HCT116 (cell line): Measurements from ENCODE around the gene NOC4L. TPM values are rescaled to one million over a fixed set of nuclear protein-coding genes. Genes with fewer than 3 reads are reported as not detected.

Experiments used
- ATAC-seq: fragments of 200-7000 bp; cut with Tn5 transposase; 2 replicates; pipeline ENCODE4 v1.9.1; 2020; ENCODE audit warnings: mild to moderate bottlenecking, moderate library complexity
- BruUV-seq: library from RNA; stranded (reverse); fragments of 400-500 nt; replicated peaks from 2 replicates; lab custom pipeline; 2021; lab: Mats Ljungman, UMichigan
- CTCF ChIA-PET: fragments of 300-600 bp; sonication (Branson Sonifier 250); formaldehyde crosslinking; loops from one replicate; lab custom pipeline; 2021; ENCODE audit warnings: antibody characterized with exemption; lab: Charles Lee
- POLR2A ChIA-PET: fragments of 300-600, 350-600 bp; sonication (Branson Sonifier 250); formaldehyde crosslinking; loops from one replicate; lab custom pipeline; 2021; ENCODE audit warnings: antibody characterized with exemption; lab: Charles Lee
- RAD21 ChIA-PET, 2 experiments: fragments of 300-600 bp; sonication (Branson Sonifier 250); formaldehyde crosslinking; loops; one replicate each; lab custom pipeline; 2023; ENCODE audit warnings: low total read pairs in 2 of 2; ENCODE audit not compliant: uncharacterized antibody in 2 of 2, unreplicated experiment in 2 of 2, low non-redundant PET in 1 of 2; lab: Charles Lee
- DNase-seq: peaks from one replicate; pipeline ENCODE4 v3.0.0-alpha.2; 2010; ENCODE audit warnings: low read depth, low spot score
- H2AFZ ChIP-seq: fragments of 200-600 bp; shearing (Covaris generic), sonication (generic); 2 replicates; pipeline ENCODE4 v1.6.1; 2017; ENCODE audit warnings: low read depth, mixed run types, mixed read lengths, antibody characterized with exemption, low read length; ENCODE audit not compliant: poor library complexity, severe bottlenecking
- H3K27ac ChIP-seq: 2 replicates; pipeline ENCODE4 v1.5.1; 2012; ENCODE audit warnings: low read depth, low read length
- H3K27me3 ChIP-seq: fragments of 200-600 bp; sonication (generic); 2 replicates; pipeline ENCODE4 v1.6.1; 2016; ENCODE audit warnings: mixed run types, low read length, mixed read lengths; ENCODE audit not compliant: insufficient read depth
- H3K36me3 ChIP-seq, 2 experiments: fragments of 200-500 bp in 1 of 2; fragments of 200-600 bp in 1 of 2; sonication (Bioruptor generic) in 1 of 2; sonication (generic) in 1 of 2; 2 replicates each; pipeline versions ENCODE4 v1.5.1 to v1.6.1; 2014 to 2016; ENCODE audit warnings: low read length in 2 of 2, inconsistent platforms in 1 of 2, mixed read lengths in 1 of 2, mixed run types in 1 of 2; ENCODE audit not compliant: insufficient read depth in 2 of 2, control insufficient read depth in 1 of 2
- H3K4me1 ChIP-seq, 2 experiments: fragments of 200-600 bp in 1 of 2; sonication (generic) in 1 of 2; 2 replicates each; pipeline versions ENCODE4 v1.5.1 to v1.6.1; 2012 to 2017; ENCODE audit warnings: low read length in 2 of 2, inconsistent platforms in 1 of 2, mild to moderate bottlenecking in 1 of 2, mixed read lengths in 1 of 2, mixed run types in 1 of 2, moderate library complexity in 1 of 2; ENCODE audit not compliant: insufficient read depth in 2 of 2, control insufficient read depth in 1 of 2
- H3K4me2 ChIP-seq: fragments of 200-600 bp; sonication (generic); 2 replicates; pipeline ENCODE4 v1.6.1; 2017; ENCODE audit warnings: mixed run types, low read length, mixed read lengths
- H3K4me3 ChIP-seq, 2 experiments: fragments of 200-600 bp in 1 of 2; sonication (generic) in 1 of 2; replicated peaks in 1 of 2; 2 replicates each; pipeline ENCODE4 v1.5.1; 2011 to 2016; ENCODE audit warnings: low read length in 2 of 2, control low read depth in 1 of 2, low read depth in 1 of 2, mild to moderate bottlenecking in 1 of 2, mixed read lengths in 1 of 2, mixed run types in 1 of 2
- H3K79me2 ChIP-seq: fragments of 200-600 bp; sonication (generic); 2 replicates; pipeline ENCODE4 v1.6.1; 2017; ENCODE audit warnings: mild to moderate bottlenecking, mixed run types, low read length, moderate library complexity, mixed read lengths; ENCODE audit not compliant: insufficient read depth
- H3K9ac ChIP-seq: fragments of 200-600 bp; sonication (generic); 2 replicates; pipeline ENCODE4 v1.6.1; 2016; ENCODE audit warnings: low read length, mixed read lengths
- H3K9me2 ChIP-seq: fragments of 200-600 bp; sonication (generic), shearing (Covaris generic); 2 replicates; pipeline ENCODE4 v1.6.1; 2017; ENCODE audit warnings: mixed run types, mild to moderate bottlenecking, moderate library complexity; ENCODE audit not compliant: insufficient read depth
- H3K9me3 ChIP-seq, 2 experiments: fragments of 200-500 bp in 1 of 2; fragments of 200-600 bp in 1 of 2; sonication (Bioruptor generic) in 1 of 2; sonication (generic) in 1 of 2; 2 replicates each; pipeline ENCODE4 v1.6.1; 2014 to 2017; ENCODE audit warnings: low read length in 2 of 2, mixed read lengths in 2 of 2, inconsistent platforms in 1 of 2, low read depth in 1 of 2, mild to moderate bottlenecking in 1 of 2, mixed run types in 1 of 2, moderate library complexity in 1 of 2; ENCODE audit not compliant: control insufficient read depth in 1 of 2, insufficient read depth in 1 of 2
- H4K20me1 ChIP-seq: fragments of 200-600 bp; sonication (generic), shearing (Covaris generic); 2 replicates; pipeline ENCODE4 v1.6.1; 2017; ENCODE audit warnings: mixed run types, mild to moderate bottlenecking, moderate library complexity; ENCODE audit not compliant: insufficient read depth
- CBX3 ChIP-seq: IDR thresholded peaks from 2 replicates; pipeline ENCODE4 v1.6.1; 2012; ENCODE audit warnings: low read depth
- EGR1 ChIP-seq: IDR thresholded peaks from 2 replicates; pipeline ENCODE4 v1.6.1; 2012; ENCODE audit warnings: low read depth
- EZH2 ChIP-seq: fragments of 200-600 bp; sonication (generic); IDR thresholded peaks from 2 replicates; pipeline ENCODE4 v1.6.1; 2017; ENCODE audit warnings: antibody characterized with exemption, mixed run types
- EZH2phosphoT487 ChIP-seq: fragments of 200-600 bp; IDR thresholded peaks from 2 replicates; pipeline ENCODE4 v1.6.1; 2018; ENCODE audit warnings: antibody characterized with exemption, borderline replicate concordance
- FOSL1 ChIP-seq: IDR thresholded peaks from 2 replicates; pipeline ENCODE4 v1.6.1; 2012; ENCODE audit warnings: low read depth
- JUND ChIP-seq: IDR thresholded peaks from 2 replicates; pipeline ENCODE4 v1.6.1; 2012
- POLR2A ChIP-seq: IDR thresholded peaks from 2 replicates; pipeline ENCODE4 v1.7.0; 2011; ENCODE audit warnings: borderline replicate concordance; ENCODE audit not compliant: insufficient read depth, insufficient read length; ENCODE audit errors: extremely low read depth
- POLR2AphosphoS5 ChIP-seq: IDR thresholded peaks from 2 replicates; pipeline ENCODE4 v1.6.1; 2011; ENCODE audit warnings: mild to moderate bottlenecking, low read depth, low read length, moderate library complexity
- RAD21 ChIP-seq: IDR thresholded peaks from 2 replicates; pipeline ENCODE4 v1.6.1; 2012; ENCODE audit warnings: low read depth, mild to moderate bottlenecking
- SIN3A ChIP-seq: IDR thresholded peaks from 2 replicates; pipeline ENCODE4 v1.6.1; 2012; ENCODE audit warnings: low read depth
- SP1 ChIP-seq: IDR thresholded peaks from 2 replicates; pipeline ENCODE4 v1.6.1; 2012; ENCODE audit warnings: low read depth
- SRF ChIP-seq: IDR thresholded peaks from 2 replicates; pipeline ENCODE4 v1.6.1; 2012; ENCODE audit warnings: low read depth
- TCF7L2 ChIP-seq: IDR thresholded peaks from 2 replicates; pipeline ENCODE4 v1.7.0; 2011; ENCODE audit warnings: borderline replicate concordance, inconsistent platforms; ENCODE audit not compliant: insufficient read depth, insufficient read length; ENCODE audit errors: extremely low read depth
- ZFX ChIP-seq: fragments of 450-650 bp; IDR thresholded peaks from 2 replicates; pipeline ENCODE4 v1.6.1; 2017
- ZNF274 ChIP-seq: fragments of 200-500 bp; sonication (Bioruptor generic); IDR thresholded peaks from 2 replicates; pipeline ENCODE4 v1.6.1; 2014; ENCODE audit warnings: mild to moderate bottlenecking, low read depth, low read length, inconsistent platforms
- intact Hi-C: fragments of 100-400 bp; cut with micrococcal nuclease; formaldehyde crosslinking; loops from 2 replicates; pipeline ENCODE4 v1.10.0; 2022
- total RNA-seq: library from RNA; stranded (reverse); gene quantifications from one replicate; pipeline ENCODE4 v1.2.1, GENCODE V29; 2021; ENCODE audit not compliant: unreplicated experiment
- TF ChIP-seq, protein P1 (sequence below): IDR thresholded peaks from 2 replicates; pipeline ENCODE4 v1.6.1; 2012
- TF ChIP-seq, protein P2 (sequence below): IDR thresholded peaks from 2 replicates; pipeline ENCODE4 v1.6.1; 2011; ENCODE audit warnings: mild to moderate bottlenecking, low read length, moderate library complexity; ENCODE audit not compliant: insufficient replicate concordance; ENCODE audit errors: extremely low read depth
- TF ChIP-seq, protein P3 (sequence below): IDR thresholded peaks from 2 replicates; pipeline ENCODE4 v1.6.1; 2012
- TF ChIP-seq, protein P4 (sequence below), 3 experiments: fragments of 200-600 bp in 1 of 3; sonication (generic) in 1 of 3; IDR thresholded peaks in 2 of 3; conservative IDR thresholded peaks in 1 of 3; 2 replicates each; pipeline ENCODE4 v1.5.1; 2012 to 2017; ENCODE audit warnings: low read depth in 2 of 3, low read length in 2 of 3, antibody characterized with exemption in 1 of 3, borderline replicate concordance in 1 of 3, control low read depth in 1 of 3, mild to moderate bottlenecking in 1 of 3, mixed read lengths in 1 of 3, mixed run types in 1 of 3, moderate library complexity in 1 of 3; ENCODE audit not compliant: insufficient read depth in 1 of 3

The NOC4L gene
- total RNA-seq, 1 experiment from 2014 or later, result 47.6 TPM

DNA sequence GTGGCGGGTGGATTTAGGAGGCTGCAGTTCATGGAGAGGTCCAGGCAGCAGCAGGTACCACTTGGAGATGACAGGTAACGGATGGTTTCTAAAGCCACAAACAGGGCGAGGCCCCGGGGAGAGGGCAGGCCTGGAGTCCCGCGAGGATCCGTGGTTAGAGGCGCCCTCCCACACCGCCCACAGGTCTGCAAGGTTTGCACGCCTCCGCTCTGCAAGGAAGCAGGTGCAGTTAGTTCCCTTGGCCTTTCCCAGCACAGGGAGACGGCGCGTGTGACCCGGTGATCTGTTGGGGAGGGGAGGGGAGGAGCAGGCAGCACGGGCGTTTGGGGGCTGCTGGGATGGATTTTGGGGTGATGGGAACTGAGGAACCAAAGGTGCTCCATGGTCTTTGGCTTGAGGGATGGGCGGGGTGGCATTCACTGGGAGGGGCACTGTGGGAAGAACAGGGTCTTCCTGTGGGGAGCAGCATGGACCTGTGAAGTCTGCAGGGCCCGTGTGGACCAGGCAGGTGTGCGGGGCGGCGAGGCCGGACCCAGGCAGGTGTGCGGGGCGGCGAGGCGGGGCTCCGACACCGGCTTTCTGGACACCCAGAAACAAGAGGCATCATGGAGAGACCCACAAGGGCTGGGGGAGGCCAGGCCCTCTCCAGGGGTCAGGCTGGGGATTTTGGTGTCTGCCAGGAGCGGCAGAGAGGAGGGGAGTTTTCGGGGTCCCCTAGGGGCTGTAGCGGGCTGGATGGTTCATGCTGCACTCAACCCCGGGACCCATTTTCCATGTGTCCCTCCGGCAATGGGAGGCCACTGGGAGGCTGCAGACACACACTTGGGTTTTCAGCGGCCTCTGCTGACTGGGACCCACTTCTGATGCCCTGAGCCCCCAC is 29.1 kb downstream of the NOC4L start:
- ATAC-seq (no peak), DNase-seq (no peak)
- no peaks in the 10 kb centered on the region for H4K20me1 ChIP-seq
- no peaks in the 10 kb centered on the region for H3K36me3 ChIP-seq
- no TSS peak for BruUV-seq
- H3K9me3 ChIP-seq, result no peaks in the 10 kb centered on the region
- H3K9ac ChIP-seq, result no peak overlapping the region
- H3K4me1 ChIP-seq, result no peaks in the 10 kb centered on the region
- H3K79me2 ChIP-seq, result no peaks in the 10 kb centered on the region
- no peaks in the 10 kb centered on the region for H3K9me2 ChIP-seq
- H2AFZ ChIP-seq, result no peak overlapping the region
- no peaks in the 10 kb centered on the region for H3K27me3 ChIP-seq
- RAD21 ChIA-PET, result no interaction called here
- CTCF ChIA-PET, result no interaction called here
- no peak for TF ChIP-seq POLR2A
- TF ChIP-seq ZNF274, result no peak
- TF ChIP-seq, protein P1, sequence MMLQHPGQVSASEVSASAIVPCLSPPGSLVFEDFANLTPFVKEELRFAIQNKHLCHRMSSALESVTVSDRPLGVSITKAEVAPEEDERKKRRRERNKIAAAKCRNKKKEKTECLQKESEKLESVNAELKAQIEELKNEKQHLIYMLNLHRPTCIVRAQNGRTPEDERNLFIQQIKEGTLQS, result no peak
- TF ChIP-seq ZFX, result no peak
- TF ChIP-seq SRF, result no peak
- TF ChIP-seq POLR2AphosphoS5, result no peak
- no peak for TF ChIP-seq SIN3A
- TF ChIP-seq JUND, result no peak
- TF ChIP-seq EZH2, result no peak
- TF ChIP-seq, protein P2, sequence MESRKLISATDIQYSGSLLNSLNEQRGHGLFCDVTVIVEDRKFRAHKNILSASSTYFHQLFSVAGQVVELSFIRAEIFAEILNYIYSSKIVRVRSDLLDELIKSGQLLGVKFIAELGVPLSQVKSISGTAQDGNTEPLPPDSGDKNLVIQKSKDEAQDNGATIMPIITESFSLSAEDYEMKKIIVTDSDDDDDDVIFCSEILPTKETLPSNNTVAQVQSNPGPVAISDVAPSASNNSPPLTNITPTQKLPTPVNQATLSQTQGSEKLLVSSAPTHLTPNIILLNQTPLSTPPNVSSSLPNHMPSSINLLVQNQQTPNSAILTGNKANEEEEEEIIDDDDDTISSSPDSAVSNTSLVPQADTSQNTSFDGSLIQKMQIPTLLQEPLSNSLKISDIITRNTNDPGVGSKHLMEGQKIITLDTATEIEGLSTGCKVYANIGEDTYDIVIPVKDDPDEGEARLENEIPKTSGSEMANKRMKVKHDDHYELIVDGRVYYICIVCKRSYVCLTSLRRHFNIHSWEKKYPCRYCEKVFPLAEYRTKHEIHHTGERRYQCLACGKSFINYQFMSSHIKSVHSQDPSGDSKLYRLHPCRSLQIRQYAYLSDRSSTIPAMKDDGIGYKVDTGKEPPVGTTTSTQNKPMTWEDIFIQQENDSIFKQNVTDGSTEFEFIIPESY, result no peak
- no peak for TF ChIP-seq CBX3
- no peak for TF ChIP-seq TCF7L2
- TF ChIP-seq EZH2phosphoT487, result no peak
- no peak for TF ChIP-seq EGR1
- TF ChIP-seq, protein P3, sequence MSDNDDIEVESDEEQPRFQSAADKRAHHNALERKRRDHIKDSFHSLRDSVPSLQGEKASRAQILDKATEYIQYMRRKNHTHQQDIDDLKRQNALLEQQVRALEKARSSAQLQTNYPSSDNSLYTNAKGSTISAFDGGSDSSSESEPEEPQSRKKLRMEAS, result no peak
- TF ChIP-seq, protein P4, sequence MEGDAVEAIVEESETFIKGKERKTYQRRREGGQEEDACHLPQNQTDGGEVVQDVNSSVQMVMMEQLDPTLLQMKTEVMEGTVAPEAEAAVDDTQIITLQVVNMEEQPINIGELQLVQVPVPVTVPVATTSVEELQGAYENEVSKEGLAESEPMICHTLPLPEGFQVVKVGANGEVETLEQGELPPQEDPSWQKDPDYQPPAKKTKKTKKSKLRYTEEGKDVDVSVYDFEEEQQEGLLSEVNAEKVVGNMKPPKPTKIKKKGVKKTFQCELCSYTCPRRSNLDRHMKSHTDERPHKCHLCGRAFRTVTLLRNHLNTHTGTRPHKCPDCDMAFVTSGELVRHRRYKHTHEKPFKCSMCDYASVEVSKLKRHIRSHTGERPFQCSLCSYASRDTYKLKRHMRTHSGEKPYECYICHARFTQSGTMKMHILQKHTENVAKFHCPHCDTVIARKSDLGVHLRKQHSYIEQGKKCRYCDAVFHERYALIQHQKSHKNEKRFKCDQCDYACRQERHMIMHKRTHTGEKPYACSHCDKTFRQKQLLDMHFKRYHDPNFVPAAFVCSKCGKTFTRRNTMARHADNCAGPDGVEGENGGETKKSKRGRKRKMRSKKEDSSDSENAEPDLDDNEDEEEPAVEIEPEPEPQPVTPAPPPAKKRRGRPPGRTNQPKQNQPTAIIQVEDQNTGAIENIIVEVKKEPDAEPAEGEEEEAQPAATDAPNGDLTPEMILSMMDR (IDR thresholded peaks at IDR 0.05 in 2 of 3, conservative IDR thresholded peaks at IDR 0.05 in 1 of 3; ENCODE audit: borderline replicate concordance in 1 of 3, insufficient read depth in 1 of 3, low read depth in 2 of 3, low read length in 2 of 3), result no peak
- TF ChIP-seq SP1, result no peak
- no peak for TF ChIP-seq RAD21
- no peak for TF ChIP-seq FOSL1
- POLR2A ChIA-PET, result no interaction called here
- no peak overlapping the region; the same call in 1 of the 2 replicates for H3K27ac ChIP-seq
- H3K4me2 ChIP-seq, result no peak overlapping the region
- no peak overlapping the region for H3K4me3 ChIP-seq
- intact Hi-C loops, result no loop called here
